Measurements from ENCODE around the gene ADRA1B. TPM values are rescaled to one million over a fixed set of nuclear protein-coding genes. Genes with fewer than 3 reads are reported as not detected.

Gene ADRA1B
- total RNA-seq, 1 experiment from 2014 or later: 8.3 TPM

GRCh38 chr5:159906943-159907342 lies 9.3 kb upstream of the ADRA1B start:
- POLR2A ChIA-PET: interaction anchor here (0.7 kb wide), 1 partner anchor 276 kb away, joined by 7 read pairs; no protein-coding TSS in a partner anchor
- intact Hi-C loops (cut with micrococcal nuclease; ENCODE audit: unreplicated experiment) (no loop called here), in situ Hi-C loops (cut with HindIII; ENCODE audit: low pct_unique_long_range_greater_than_20kb, low sequenced_read_pairs) (no loop called here)
- no peak for ATAC-seq
- no peak for TF ChIP-seq CTCF (IDR thresholded peaks at IDR 0.05)
- no peak for TF ChIP-seq TCF7L2 (IDR thresholded peaks at IDR 0.05; ENCODE audit: low read depth, low read length)
- TF ChIP-seq POLR2AphosphoS5 (IDR thresholded peaks at IDR 0.05; ENCODE audit: low read depth, low read length): no peak
- TF ChIP-seq REST (IDR thresholded peaks at IDR 0.05; ENCODE audit: insufficient read depth in 1 of 2, low read depth in 2 of 2, low read length in 1 of 2): no peak
- no peak for TF ChIP-seq SIN3A (IDR thresholded peaks at IDR 0.05; ENCODE audit: borderline replicate concordance, insufficient read depth, low read depth, low read length)
- H3K4me1 ChIP-seq (ENCODE audit: control insufficient read depth, insufficient read depth, low read length): peaks cover 48% of the 10 kb centered on the region
- no peaks in the 10 kb centered on the region for H3K9me3 ChIP-seq (ENCODE audit: control insufficient read depth, insufficient read depth, low read depth, low read length)
- no peak overlapping the region for H3K4me3 ChIP-seq (ENCODE audit: low read depth in 2 of 2, low read length in 2 of 2)
- CTCF ChIA-PET: no interaction called here
- no peak for DNase-seq (ENCODE audit: low read depth, low spot score)
- no peaks in the 10 kb centered on the region for H3K27me3 ChIP-seq (ENCODE audit: control insufficient read depth, insufficient read depth, low read length)
- no peaks in the 10 kb centered on the region for H3K36me3 ChIP-seq (ENCODE audit: control insufficient read depth, insufficient read depth, low read length)
- H3K27ac ChIP-seq (ENCODE audit: low read length): peak overlapping the region; percentile 5; the same call in 1 of the 2 replicates
- no TSS peak for BruUV-seq (replicated peaks)

- Histone ChIP-seq H3K27me3 (ENCODE audit: control insufficient read depth, insufficient read depth, low read length) (no peaks in the 10 kb centered on the region), H3K36me3 (ENCODE audit: control insufficient read depth, insufficient read depth, low read length) (no peaks in the 10 kb centered on the region), H3K27ac (ENCODE audit: low read length) (peak overlapping the region; percentile 37), H3K9me3 (ENCODE audit: control insufficient read depth, insufficient read depth, low read depth, low read length) (no peaks in the 10 kb centered on the region), H3K4me3 (ENCODE audit: low read depth in 2 of 2, low read length in 2 of 2) (no peak overlapping the region), H3K4me1 (ENCODE audit: control insufficient read depth, insufficient read depth, low read length) (peaks cover 52% of the 10 kb centered on the region)
- no peak for ATAC-seq
- no peak for TF ChIP-seq TCF7L2 (IDR thresholded peaks at IDR 0.05; ENCODE audit: low read depth, low read length)
- TF ChIP-seq SIN3A (IDR thresholded peaks at IDR 0.05; ENCODE audit: borderline replicate concordance, insufficient read depth, low read depth, low read length): no peak
- TF ChIP-seq POLR2AphosphoS5 (IDR thresholded peaks at IDR 0.05; ENCODE audit: low read depth, low read length): no peak
- no peak for TF ChIP-seq CTCF (IDR thresholded peaks at IDR 0.05)
- no peak for TF ChIP-seq REST (IDR thresholded peaks at IDR 0.05; ENCODE audit: insufficient read depth in 1 of 2, low read depth in 2 of 2, low read length in 1 of 2)
- CTCF ChIA-PET: no interaction called here
- no peak for DNase-seq (ENCODE audit: low read depth, low spot score)
- intact Hi-C loops (cut with micrococcal nuclease; ENCODE audit: unreplicated experiment) (no loop called here), in situ Hi-C loops (cut with HindIII; ENCODE audit: low pct_unique_long_range_greater_than_20kb, low sequenced_read_pairs) (no loop called here)
- POLR2A ChIA-PET: interaction anchor here (0.6 to 0.7 kb wide), 2 partner anchors 277 to 702 kb away, joined by 4 to 7 read pairs; no protein-coding TSS in a partner anchor
- no TSS peak for BruUV-seq (replicated peaks)
Observed at GRCh38 chr5:159907689-159908590, 8.3 kb upstream of the ADRA1B start.

All from Panc1 (cell line).